Tongue (tissue), 2 donors: ENCODE data around the gene CEP131. TPM values are rescaled to one million over a fixed set of nuclear protein-coding genes. Genes with fewer than 3 reads are reported as not detected.
"Not testable (repeated sequence)": the region's sequence is repeated elsewhere in the genome, so short reads cannot be mapped to it uniquely, and the experiment has no call there.

Source experiments
- DNase-seq: peaks from one replicate; pipeline ENCODE4 v3.0.0-alpha.2; 2015
- total RNA-seq: library from RNA; depleted of rRNA; stranded (reverse); fragments of >200 nt; gene quantifications from one replicate; pipeline ENCODE4 v1.2.3, GENCODE V29; 2014

CEP131 gene
- total RNA-seq, 1 donor from 2014 or later, result 8.9 TPM

GRCh38 chr17:81238815-81239713 is 16.3 kb upstream of the CEP131 start, which contains the start of the genes NDUFAF8 and TEPSIN:
Gene NDUFAF8, plus strand, starts transcription at chr17:81239318. Its CDS starts 46 bp downstream, at chr17:81239364.
Gene TEPSIN, minus strand, starts transcription at chr17:81239055. Its CDS starts 22 bp downstream, at chr17:81239033.
- DNase-seq, result peak; percentile 100

GRCh38 chr17:81238490-81238814 is 15.7 kb upstream of the CEP131 start:
- no peak for DNase-seq

GRCh38 chr17:81237591-81238489 is 15.1 kb upstream of the CEP131 start:
- no peak for DNase-seq

GRCh38 chr17:81236784-81237183 is 14.0 kb upstream of the CEP131 start:
- DNase-seq, result no peak

- DNase-seq, result no peak
Measured at GRCh38 chr17:81235822-81236740, 13.3 kb upstream of the CEP131 start.

GRCh38 chr17:81234940-81235821 is 12.4 kb upstream of the CEP131 start:
- DNase-seq, result no peak

GRCh38 chr17:81234506-81234855 is 11.7 kb upstream of the CEP131 start:
- DNase-seq, result no peak

- DNase-seq, result no peak
Measured at GRCh38 chr17:81233811-81234505, 11.2 kb upstream of the CEP131 start.

- DNase-seq, result no peak
Measured at GRCh38 chr17:81233316-81233715, 10.6 kb upstream of the CEP131 start.

GRCh38 chr17:81232616-81233241 is 10.0 kb upstream of the CEP131 start:
- DNase-seq, result no peak

- DNase-seq, result no peak
Measured at GRCh38 chr17:81231766-81232581, 9.2 kb upstream of the CEP131 start.

GRCh38 chr17:81231121-81231645 is 8.4 kb upstream of the CEP131 start:
- no peak for DNase-seq

GRCh38 chr17:81230043-81230820 is 7.5 kb upstream of the CEP131 start:
- no peak for DNase-seq

- DNase-seq, result no peak
Measured at GRCh38 chr17:81229666-81229920, 6.8 kb upstream of the CEP131 start.

- DNase-seq, result no peak
Measured at GRCh38 chr17:81228834-81229665, 6.3 kb upstream of the CEP131 start.

GRCh38 chr17:81228420-81228819 is 5.7 kb upstream of the CEP131 start:
- DNase-seq, result no peak

- DNase-seq, result not testable (repeated sequence)
Measured at GRCh38 chr17:81227630-81228029, 4.9 kb upstream of the CEP131 start.
